ENCODE measurements around the gene TBCD.

GRCh38 chr17:82948081-82948511 is 196.2 kb downstream of the TBCD start:
- TF ChIP-seq POLR2A (IDR thresholded peaks at IDR 0.05; ENCODE audit: extremely low read depth, insufficient read length) (no peak), CTCF (IDR thresholded peaks at IDR 0.05; ENCODE audit: low read depth, low read length) (no peak), MAX (IDR thresholded peaks at IDR 0.05; ENCODE audit: low read depth, low read length) (no peak)

All from NB4 (cell line).